ENCODE data around the gene CLDND2.

Gene CLDND2

DNA sequence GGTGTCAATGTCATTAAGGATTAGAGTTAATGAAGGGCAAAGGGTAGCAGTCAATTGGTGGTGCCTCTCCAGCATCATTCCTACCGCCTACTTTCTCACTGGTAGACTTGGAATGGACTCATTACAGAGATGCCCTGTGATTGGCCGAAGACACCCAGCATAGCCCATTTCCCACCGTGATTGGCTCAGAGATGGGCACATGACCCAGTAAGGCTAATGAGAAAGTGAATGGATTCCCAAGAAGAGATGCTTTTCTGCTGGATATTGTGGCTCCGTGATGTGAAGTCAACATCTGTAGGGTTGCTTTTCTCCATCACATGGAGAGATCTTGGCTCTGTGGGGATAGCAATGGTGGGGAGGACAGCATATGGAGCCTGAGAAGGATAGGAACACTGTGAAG is 38.4 kb downstream of the CLDND2 start:
- no peak for DNase-seq (ENCODE audit: low spot score)

- no peak for DNase-seq (ENCODE audit: low spot score)
Observed at GRCh38 chr19:51329411-51329810, 39.4 kb downstream of the CLDND2 start.

GRCh38 chr19:51327066-51328001 is 41.5 kb downstream of the CLDND2 start:
- DNase-seq (ENCODE audit: low spot score): no peak

GRCh38 chr19:51326216-51327065 is 42.4 kb downstream of the CLDND2 start:
- DNase-seq (ENCODE audit: low spot score): no peak

DNA sequence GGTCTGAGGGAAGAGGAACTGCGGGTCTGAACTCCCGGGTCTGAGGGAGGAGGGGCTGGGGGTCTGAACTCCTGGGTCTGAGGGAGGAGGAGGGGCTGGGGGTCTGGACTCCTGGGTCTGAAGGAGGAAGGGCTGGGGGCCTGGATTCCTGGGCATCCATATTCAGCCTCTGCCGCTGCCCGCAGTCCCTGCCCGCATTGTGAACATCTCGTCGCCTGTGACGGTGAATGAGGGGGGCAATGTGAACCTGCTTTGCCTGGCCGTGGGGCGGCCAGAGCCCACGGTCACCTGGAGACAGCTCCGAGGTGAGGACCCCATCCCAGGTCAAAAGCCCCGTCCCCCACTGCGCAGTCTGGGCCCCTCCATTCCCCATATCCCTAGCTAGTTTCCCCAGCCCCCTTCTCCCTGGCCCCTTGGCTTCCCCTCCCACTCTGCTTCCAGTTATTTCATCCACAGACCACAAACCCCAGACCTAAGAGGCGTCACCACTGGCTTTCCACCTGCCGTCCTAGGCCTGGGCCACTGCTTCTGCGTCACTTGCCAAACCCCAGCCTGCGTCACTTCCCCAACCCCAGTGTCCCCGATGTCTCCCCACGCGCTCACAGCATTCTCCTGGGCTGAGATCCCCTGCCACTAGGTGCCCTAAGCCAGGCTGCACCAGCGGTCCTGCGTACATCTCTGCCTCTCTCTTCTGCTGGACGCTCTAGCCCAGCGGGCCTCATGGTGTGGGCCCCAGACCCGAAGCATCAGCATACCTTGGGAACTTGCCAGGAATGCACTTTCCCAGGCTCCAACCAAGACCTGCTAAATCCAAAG is 43.4 kb downstream of the CLDND2 start:
- no peak for DNase-seq (ENCODE audit: low spot score)

GRCh38 chr19:51324167-51324481 is 44.7 kb downstream of the CLDND2 start:
- DNase-seq (ENCODE audit: low spot score): no peak

DNA sequence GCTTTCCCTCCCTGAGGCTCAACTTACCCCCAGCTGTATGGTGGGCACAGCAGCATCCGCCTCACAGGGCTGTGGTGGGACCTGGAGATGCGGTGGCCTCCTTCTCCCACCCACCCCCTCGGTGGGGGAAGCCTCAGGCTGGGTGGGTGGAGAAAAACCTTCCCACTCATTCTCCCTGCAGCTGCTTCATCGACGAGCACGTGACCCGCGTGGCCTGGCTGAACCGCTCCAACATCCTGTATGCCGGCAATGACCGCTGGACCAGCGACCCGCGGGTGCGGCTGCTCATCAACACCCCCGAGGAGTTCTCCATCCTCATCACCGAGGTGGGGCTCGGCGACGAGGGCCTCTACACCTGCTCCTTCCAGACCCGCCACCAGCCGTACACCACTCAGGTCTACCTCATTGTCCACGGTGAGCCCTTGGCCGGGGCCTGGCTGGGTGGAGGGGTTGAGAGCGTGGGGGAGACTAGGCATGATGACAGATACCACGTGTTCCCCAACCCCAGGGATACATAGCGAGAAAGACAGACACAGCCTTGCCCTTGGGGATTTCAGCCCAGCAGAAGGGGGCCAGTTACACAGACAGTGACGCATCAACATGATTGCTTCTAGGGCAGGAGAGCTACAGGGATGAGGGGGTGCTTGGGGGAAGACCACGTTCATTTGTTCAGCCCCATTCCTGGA is 45.2 kb downstream of the CLDND2 start:
- DNase-seq (ENCODE audit: low spot score): no peak

DNA sequence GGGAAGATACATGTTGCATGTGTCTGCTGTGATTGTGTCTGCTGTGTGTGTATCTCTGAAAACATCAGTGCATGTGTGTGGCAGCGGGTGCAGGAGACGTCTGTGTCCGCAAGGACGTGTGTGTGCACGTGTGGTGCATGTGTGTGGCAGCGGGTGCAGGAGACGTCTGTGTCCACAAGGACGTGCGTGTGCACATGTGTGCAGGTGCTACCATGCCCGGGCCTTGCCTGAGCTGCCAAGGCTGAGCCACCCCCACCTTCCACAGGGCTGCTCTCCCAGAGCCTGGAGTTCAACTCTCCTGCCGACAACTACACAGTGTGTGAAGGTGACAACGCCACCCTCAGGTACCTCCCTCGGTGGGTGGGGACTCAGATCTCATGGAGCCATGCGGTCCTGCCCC is 47.0 kb downstream of the CLDND2 start:
- no peak for DNase-seq (ENCODE audit: low spot score)

GRCh38 chr19:51320280-51320657 is 48.5 kb downstream of the CLDND2 start:
- DNase-seq (ENCODE audit: low spot score): no peak

- no peak for DNase-seq (ENCODE audit: low spot score)
Observed at GRCh38 chr19:51319649-51320279, 49.0 kb downstream of the CLDND2 start.

DNA sequence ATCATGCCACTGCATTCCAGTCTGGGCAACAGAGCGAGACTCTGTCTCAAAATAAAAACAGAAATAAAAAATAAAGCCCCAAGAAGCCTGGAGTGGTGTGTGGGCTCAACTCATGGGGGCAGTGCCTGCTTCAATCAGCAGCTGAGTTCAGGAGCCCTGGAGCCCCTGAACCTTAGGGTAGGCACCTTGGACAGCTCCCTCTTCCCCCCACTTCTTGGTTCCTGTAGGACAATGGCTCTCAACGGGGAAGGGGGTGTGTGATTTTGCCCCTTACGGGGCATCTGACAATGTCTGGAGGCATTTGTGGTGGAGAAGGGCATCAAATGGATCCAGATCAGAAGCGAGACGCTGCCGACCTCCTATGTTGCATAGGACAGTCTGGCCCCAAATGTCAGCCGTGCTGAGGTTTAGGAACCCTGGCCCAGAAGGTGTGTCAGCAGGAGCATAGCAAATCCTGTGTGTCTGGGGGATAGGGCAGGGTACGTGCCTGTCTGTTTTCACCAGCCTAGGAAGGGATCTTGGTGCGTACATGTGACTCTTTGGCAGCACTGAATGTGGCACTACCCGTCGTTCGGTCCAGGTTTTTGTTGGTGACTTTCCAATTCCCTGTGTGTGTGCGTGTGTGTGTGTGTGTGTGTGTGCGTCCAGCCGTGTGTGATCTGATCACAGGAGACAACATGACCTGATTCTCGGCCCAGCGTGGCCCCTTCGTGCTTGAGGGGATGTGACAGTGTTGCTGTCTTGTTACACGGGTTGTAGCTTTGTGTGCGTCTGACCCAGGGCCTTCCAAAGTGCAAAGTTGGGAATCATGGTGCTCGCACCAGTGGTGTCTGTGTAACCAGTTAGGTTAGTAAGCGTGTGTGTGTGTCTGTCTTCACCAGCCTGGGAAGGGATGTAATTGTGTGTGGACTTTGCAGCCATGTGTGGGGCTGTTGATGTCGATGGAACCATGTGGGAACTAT is 49.8 kb downstream of the CLDND2 start:
- no peak for DNase-seq (ENCODE audit: low spot score)

DNA sequence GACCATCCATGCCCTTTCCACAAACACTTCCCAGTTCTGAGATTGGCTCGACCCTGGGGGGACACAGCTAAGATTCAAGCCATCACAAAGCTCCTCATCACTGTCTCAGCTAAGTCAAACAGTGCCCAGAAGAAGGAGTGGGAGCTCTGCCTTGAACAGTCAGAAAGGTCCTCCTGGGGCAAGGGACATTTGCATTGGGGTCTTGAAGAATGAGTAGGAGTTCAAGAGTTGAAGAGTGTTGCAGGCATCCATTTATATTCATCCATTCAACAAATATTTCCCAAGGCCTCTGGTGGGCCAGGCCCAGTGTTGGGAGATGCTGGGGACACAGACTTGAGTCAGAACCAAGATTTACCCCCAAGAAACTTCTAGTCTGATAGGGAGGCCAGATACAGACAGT is 50.8 kb downstream of the CLDND2 start:
- no peak for DNase-seq (ENCODE audit: low spot score)

GRCh38 chr19:51317376-51317775 is 51.4 kb downstream of the CLDND2 start:
- no peak for DNase-seq (ENCODE audit: low spot score)

All from HuH-7.5 (cell line).